GM13976 (cell line): ENCODE results near the gene VGLL4.

Source experiments
- DNase-seq: peaks from one replicate; pipeline ENCODE4 v3.0.0; 2012; ENCODE audit warnings: low spot score
- CTCF ChIP-seq: IDR thresholded peaks from 2 replicates; pipeline ENCODE4 v1.5.1; 2012; ENCODE audit warnings: borderline replicate concordance, mild to moderate bottlenecking; ENCODE audit not compliant: insufficient read depth; ENCODE audit errors: extremely low read depth, missing control alignments, control extremely low read depth
- in situ Hi-C: fragments of 300-500 bp; cut with MboI; formaldehyde crosslinking; loops from one replicate; pipeline ENCODE4 v1.12.0; 2022; ENCODE audit warnings: low sequenced_read_pairs, mixed read lengths, inconsistent platforms; ENCODE audit not compliant: unreplicated experiment

Gene VGLL4

GRCh38 chr3:11653298-11654055, 9.8 kb upstream of the VGLL4 start:
- TF ChIP-seq CTCF, result no peak
- no peak for DNase-seq
- in situ Hi-C loops, result loop anchor here (10.0 kb wide), 1 partner anchor 151 kb away; no protein-coding TSS in a partner anchor

GRCh38 chr3:11651900-11652299, 8.2 kb upstream of the VGLL4 start:
- in situ Hi-C loops, result loop anchor here (10.0 kb wide), 1 partner anchor 153 kb away; no protein-coding TSS in a partner anchor

GRCh38 chr3:11651477-11651876, 7.8 kb upstream of the VGLL4 start:
- in situ Hi-C loops, result loop anchor here (10.0 kb wide), 1 partner anchor 153 kb away; no protein-coding TSS in a partner anchor
- no peak for DNase-seq
- TF ChIP-seq CTCF, result no peak

More at GRCh38 chr3:11651900-11652299, 8.2 kb upstream of the VGLL4 start:
- TF ChIP-seq CTCF, result peak; percentile 14
- DNase-seq, result peak; percentile 50

GRCh38 chr3:11650391-11650790, 6.7 kb upstream of the VGLL4 start:
- no peak for TF ChIP-seq CTCF
- no peak for DNase-seq
- in situ Hi-C loops, result loop anchor here (10.0 kb wide), 1 partner anchor 154 kb away; no protein-coding TSS in a partner anchor

GRCh38 chr3:11648735-11649134, 5.0 kb upstream of the VGLL4 start:
- TF ChIP-seq CTCF, result no peak

GRCh38 chr3:11643201-11643603, 513 bp downstream of the VGLL4 start:
- in situ Hi-C loops, result no loop called here
- DNase-seq, result peak; percentile 42
- no peak for TF ChIP-seq CTCF

More at GRCh38 chr3:11648735-11649134, 5.0 kb upstream of the VGLL4 start:
- no peak for DNase-seq
- in situ Hi-C loops, result no loop called here
